Activated CD8-positive, alpha-beta T cell treated with anti-CD3 and anti-CD28 coated beads for 36 hours (primary cell): ENCODE measurements around the gene CLCN4. TPM values are rescaled to one million over a fixed set of nuclear protein-coding genes. Genes with fewer than 3 reads are reported as not detected.

Experiments used
- ATAC-seq: fragments of 200-7000 bp; cut with Tn5 transposase; one replicate; pipeline ENCODE4 v1.10.0; 2021; ENCODE audit warnings: mild to moderate bottlenecking, moderate library complexity
- CTCF ChIA-PET: fragments of 350-600 bp; sonication (Branson Sonifier 250); formaldehyde crosslinking; loops from one replicate; lab custom pipeline; 2021; ENCODE audit warnings: antibody characterized with exemption; lab: Charles Lee
- POLR2A ChIA-PET: fragments of 350-600 bp; sonication (Branson Sonifier 250); formaldehyde crosslinking; loops from one replicate; lab custom pipeline; 2021; ENCODE audit warnings: antibody characterized with exemption; lab: Charles Lee
- DNase-seq: peaks from one replicate; pipeline ENCODE4 v3.0.0-alpha.2; 2020
- H3K27ac Mint-ChIP-seq: one replicate; pipeline ENCODE4 v1.8.0; 2021; ENCODE audit warnings: mild to moderate bottlenecking, mixed read lengths
- H3K27me3 Mint-ChIP-seq: one replicate; pipeline ENCODE4 v1.8.0; 2021; ENCODE audit warnings: mixed read lengths
- H3K36me3 Mint-ChIP-seq: one replicate; pipeline ENCODE4 v1.8.0; 2021; ENCODE audit warnings: low read depth, mixed read lengths
- H3K4me1 Mint-ChIP-seq: one replicate; pipeline ENCODE4 v1.8.0; 2021; ENCODE audit warnings: low read depth, mixed read lengths
- H3K4me3 Mint-ChIP-seq: one replicate; pipeline ENCODE4 v1.8.0; 2021; ENCODE audit warnings: mild to moderate bottlenecking, moderate library complexity, mixed read lengths
- H3K9me3 Mint-ChIP-seq: one replicate; pipeline ENCODE4 v1.8.0; 2021; ENCODE audit warnings: mixed read lengths
- intact Hi-C: fragments of 100-400 bp; cut with micrococcal nuclease; formaldehyde crosslinking; loops from one replicate; pipeline ENCODE4 v1.10.0; 2022
- total RNA-seq, 2 experiments: library from RNA; stranded (reverse); gene quantifications; one replicate each; pipeline ENCODE4 v1.2.3, GENCODE V29; 2021
- TF ChIP-seq, protein P1 (sequence below): fragments of 200-600 bp; IDR thresholded peaks from one replicate; pipeline ENCODE4 v1.8.0; 2022; ENCODE audit warnings: antibody characterized with exemption, mild to moderate bottlenecking

Gene CLCN4
- total RNA-seq, 2 experiments from 2014 or later, result not detected

DNA sequence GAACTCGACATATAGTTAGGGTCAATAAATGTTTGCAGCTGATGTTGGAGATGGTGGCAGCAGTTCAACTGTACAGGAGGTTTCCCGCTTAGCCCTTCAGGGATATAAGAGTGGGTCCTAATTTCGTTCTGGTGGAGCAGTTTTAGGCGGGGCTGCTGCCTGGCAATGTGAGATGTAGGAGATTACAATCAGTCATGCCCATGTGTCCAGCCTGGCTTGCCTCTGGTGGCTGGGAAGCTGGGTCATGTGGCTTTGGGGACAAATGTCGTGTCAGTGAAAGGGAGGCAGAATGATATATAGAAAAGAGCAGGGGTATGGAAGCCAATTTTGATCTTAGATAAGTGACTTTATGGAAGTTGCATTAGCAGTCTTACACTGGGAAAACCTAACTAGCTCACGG is 129.4 kb downstream of the CLCN4 start:
- TF ChIP-seq, protein P1, sequence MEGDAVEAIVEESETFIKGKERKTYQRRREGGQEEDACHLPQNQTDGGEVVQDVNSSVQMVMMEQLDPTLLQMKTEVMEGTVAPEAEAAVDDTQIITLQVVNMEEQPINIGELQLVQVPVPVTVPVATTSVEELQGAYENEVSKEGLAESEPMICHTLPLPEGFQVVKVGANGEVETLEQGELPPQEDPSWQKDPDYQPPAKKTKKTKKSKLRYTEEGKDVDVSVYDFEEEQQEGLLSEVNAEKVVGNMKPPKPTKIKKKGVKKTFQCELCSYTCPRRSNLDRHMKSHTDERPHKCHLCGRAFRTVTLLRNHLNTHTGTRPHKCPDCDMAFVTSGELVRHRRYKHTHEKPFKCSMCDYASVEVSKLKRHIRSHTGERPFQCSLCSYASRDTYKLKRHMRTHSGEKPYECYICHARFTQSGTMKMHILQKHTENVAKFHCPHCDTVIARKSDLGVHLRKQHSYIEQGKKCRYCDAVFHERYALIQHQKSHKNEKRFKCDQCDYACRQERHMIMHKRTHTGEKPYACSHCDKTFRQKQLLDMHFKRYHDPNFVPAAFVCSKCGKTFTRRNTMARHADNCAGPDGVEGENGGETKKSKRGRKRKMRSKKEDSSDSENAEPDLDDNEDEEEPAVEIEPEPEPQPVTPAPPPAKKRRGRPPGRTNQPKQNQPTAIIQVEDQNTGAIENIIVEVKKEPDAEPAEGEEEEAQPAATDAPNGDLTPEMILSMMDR, result no peak
- no peaks in the 10 kb centered on the region for H3K36me3 Mint-ChIP-seq
- H3K9me3 Mint-ChIP-seq, result no peaks in the 10 kb centered on the region
- H3K4me1 Mint-ChIP-seq, result no peaks in the 10 kb centered on the region
- POLR2A ChIA-PET, result no interaction called here
- H3K4me3 Mint-ChIP-seq, result no peak overlapping the region
- H3K27ac Mint-ChIP-seq, result no peak overlapping the region
- H3K27me3 Mint-ChIP-seq, result no peaks in the 10 kb centered on the region
- no peak for DNase-seq
- no peak for ATAC-seq
- CTCF ChIA-PET, result no interaction called here
- intact Hi-C loops, result no loop called here

Other genes with a start within 250 kb of the CLCN4 start
- not detected for gene CLDN34, start 189.6 kb upstream of the CLCN4 start, total RNA-seq